ENCODE data around the gene ALDOC. TPM values are rescaled to one million over a fixed set of nuclear protein-coding genes. Genes with fewer than 3 reads are reported as not detected.

The ALDOC gene
- total RNA-seq, 1 donor from 2014 or later, result 10.3 TPM

- Histone ChIP-seq H3K36me3 (ENCODE audit: insufficient read depth, low read length) (no peaks in the 10 kb centered on the region), H3K27me3 (ENCODE audit: insufficient read depth, low read length) (no peaks in the 10 kb centered on the region), H3K4me1 (ENCODE audit: insufficient read depth, low read length) (peaks cover 7% of the 10 kb centered on the region), H3K9me3 (ENCODE audit: insufficient read depth, low read depth, low read length) (no peaks in the 10 kb centered on the region), H3K4me2 (ENCODE audit: low read length) (no peak overlapping the region), H3K4me3 (ENCODE audit: insufficient read depth, low read depth, low read length) (no peak overlapping the region), H2AFZ (ENCODE audit: low read depth, low read length) (no peak overlapping the region), H3K27ac (ENCODE audit: low read depth, low read length) (no peak overlapping the region), H4K20me1 (ENCODE audit: insufficient read depth, low read length) (peaks cover 44% of the 10 kb centered on the region), H3K79me2 (ENCODE audit: insufficient read depth, low read length) (peaks cover 5% of the 10 kb centered on the region), H3K9ac (ENCODE audit: low read length) (no peak overlapping the region)
- DNase-seq (ENCODE audit: low read depth), result no peak
- Mint-ChIP-seq H3K27me3 (ENCODE audit: low read depth, unreplicated experiment) (peaks cover 5% of the 10 kb centered on the region), H3K4me3 (ENCODE audit: unreplicated experiment) (peak overlapping the region; percentile 27), H3K27ac (ENCODE audit: unreplicated experiment) (no peak overlapping the region), H3K9me3 (ENCODE audit: unreplicated experiment) (no peaks in the 10 kb centered on the region), H3K36me3 (ENCODE audit: low read depth, unreplicated experiment) (peaks cover 6% of the 10 kb centered on the region), H3K4me1 (ENCODE audit: low read depth, unreplicated experiment) (peaks cover 11% of the 10 kb centered on the region)
- no peak for TF ChIP-seq CTCF (IDR thresholded peaks at IDR 0.05; ENCODE audit: insufficient read depth, low read depth, low read length)
- TF ChIP-seq EZH2 (IDR thresholded peaks at IDR 0.05; ENCODE audit: insufficient read depth, low read length), result no peak
- no peak for FAIRE-seq
Measured at GRCh38 chr17:28548417-28549130, 28.1 kb downstream of the ALDOC start.

- Mint-ChIP-seq H3K27me3 (ENCODE audit: low read depth, unreplicated experiment) (peaks cover 5% of the 10 kb centered on the region), H3K27ac (ENCODE audit: unreplicated experiment) (no peak overlapping the region), H3K4me1 (ENCODE audit: low read depth, unreplicated experiment) (peaks cover 9% of the 10 kb centered on the region), H3K36me3 (ENCODE audit: low read depth, unreplicated experiment) (peaks cover 5% of the 10 kb centered on the region), H3K9me3 (ENCODE audit: unreplicated experiment) (no peaks in the 10 kb centered on the region), H3K4me3 (ENCODE audit: unreplicated experiment) (no peak overlapping the region)
- no peak overlapping the region for H3K4me2 ChIP-seq (ENCODE audit: low read length)
- TF ChIP-seq CTCF (IDR thresholded peaks at IDR 0.05; ENCODE audit: insufficient read depth, low read depth, low read length), result peak; percentile 80
- TF ChIP-seq EZH2 (IDR thresholded peaks at IDR 0.05; ENCODE audit: insufficient read depth, low read length), result no peak
- H3K4me3 ChIP-seq (ENCODE audit: insufficient read depth, low read depth, low read length), result no peak overlapping the region
- no peaks in the 10 kb centered on the region for H3K9me3 ChIP-seq (ENCODE audit: insufficient read depth, low read depth, low read length)
- peaks cover 5% of the 10 kb centered on the region for H3K79me2 ChIP-seq (ENCODE audit: insufficient read depth, low read length)
- no peak overlapping the region for H2AFZ ChIP-seq (ENCODE audit: low read depth, low read length)
- peaks cover 7% of the 10 kb centered on the region for H3K4me1 ChIP-seq (ENCODE audit: insufficient read depth, low read length)
- H3K27ac ChIP-seq (ENCODE audit: low read depth, low read length), result no peak overlapping the region
- H3K27me3 ChIP-seq (ENCODE audit: insufficient read depth, low read length), result no peaks in the 10 kb centered on the region
- H3K9ac ChIP-seq (ENCODE audit: low read length), result no peak overlapping the region
- peak; percentile 16 for DNase-seq (ENCODE audit: low read depth)
- FAIRE-seq, result no peak
- H3K36me3 ChIP-seq (ENCODE audit: insufficient read depth, low read length), result no peaks in the 10 kb centered on the region
- H4K20me1 ChIP-seq (ENCODE audit: insufficient read depth, low read length), result peaks cover 44% of the 10 kb centered on the region
Measured at GRCh38 chr17:28547623-28548416, 28.9 kb downstream of the ALDOC start.

Data from astrocyte (in vitro differentiated cells and primary cell).